KOPT-K1 (cell line): ENCODE data around the gene TEX9.

Source experiments
- H3K27ac ChIP-seq: fragments of 200-600 bp; sonication (generic); 2 replicates; pipeline ENCODE4 v1.5.1; 2016; ENCODE audit warnings: antibody characterized with exemption, mild to moderate bottlenecking, low read depth, low read length; ENCODE audit not compliant: poor library complexity, severe bottlenecking
- H3K36me3 ChIP-seq: fragments of 200-600 bp; sonication (generic); 2 replicates; pipeline ENCODE4 v1.5.1; 2017; ENCODE audit warnings: antibody characterized with exemption, mild to moderate bottlenecking, low read length, moderate library complexity; ENCODE audit not compliant: insufficient read depth
- H3K9me3 ChIP-seq: fragments of 200-600 bp; sonication (generic); 2 replicates; pipeline ENCODE4 v1.5.1; 2017; ENCODE audit warnings: antibody characterized with exemption, low read length, mild to moderate bottlenecking; ENCODE audit not compliant: insufficient read depth, poor library complexity, severe bottlenecking

The TEX9 gene

DNA sequence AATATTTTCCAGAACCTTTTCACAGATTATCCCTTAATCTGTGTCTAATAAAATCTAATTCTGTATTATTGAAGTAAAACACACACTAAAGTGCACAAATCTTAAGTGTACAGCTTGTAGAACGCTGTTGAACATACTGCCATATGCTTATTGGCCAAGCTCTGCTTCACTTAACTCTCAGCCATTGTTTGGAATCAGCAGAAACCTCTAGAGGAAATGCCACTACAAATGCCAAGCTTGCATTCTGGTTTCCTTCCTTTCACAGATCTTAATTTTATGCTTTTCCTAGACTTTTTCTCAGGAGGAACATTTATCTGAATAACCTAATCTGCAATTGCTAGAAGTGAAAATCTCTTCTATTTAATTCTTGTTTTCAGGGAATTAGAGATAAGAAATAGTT, 89.6 kb downstream of the TEX9 start:
- H3K27ac ChIP-seq = no peak overlapping the region
- H3K9me3 ChIP-seq = no peaks in the 10 kb centered on the region
- no peaks in the 10 kb centered on the region for H3K36me3 ChIP-seq

DNA sequence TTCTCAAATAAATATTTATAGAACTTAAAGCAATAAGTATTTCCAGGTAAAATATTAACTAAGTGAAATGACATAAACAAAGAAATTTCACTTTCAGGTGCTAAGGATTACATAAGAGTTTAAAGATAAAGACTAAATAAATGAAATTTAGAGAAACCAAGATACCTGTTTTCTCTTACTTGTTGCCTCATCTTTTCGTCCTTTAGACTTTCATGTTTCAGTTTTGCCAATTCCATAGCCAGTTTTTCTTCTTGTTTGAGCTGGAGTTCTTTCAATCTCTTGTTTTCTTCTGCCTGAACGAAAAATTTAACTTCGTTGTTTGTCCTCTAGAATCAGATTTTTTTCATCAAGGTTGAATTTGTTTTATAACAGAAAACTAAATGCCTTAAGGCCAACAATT, 91.0 kb downstream of the TEX9 start:
- Histone ChIP-seq H3K36me3 (no peaks in the 10 kb centered on the region), H3K27ac (no peak overlapping the region), H3K9me3 (no peaks in the 10 kb centered on the region)

DNA sequence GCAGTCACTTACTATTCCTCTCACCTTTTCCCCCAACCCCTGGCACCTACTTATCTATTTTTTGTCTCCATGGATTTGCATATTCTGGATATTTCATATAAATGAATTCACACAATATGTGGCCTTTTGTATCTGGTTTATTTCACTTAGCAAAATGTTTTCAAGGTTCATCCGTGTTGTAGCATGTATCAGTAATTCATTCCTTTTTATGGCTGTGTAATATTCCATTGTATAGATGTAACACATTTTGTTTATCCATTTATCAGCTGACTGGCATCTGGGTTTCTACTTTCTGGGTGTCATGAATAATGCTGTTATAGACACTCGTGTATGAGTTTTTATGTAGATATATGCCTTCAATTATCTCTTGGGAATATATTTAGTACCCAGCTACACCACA, 93.9 kb downstream of the TEX9 start:
- no peaks in the 10 kb centered on the region for H3K9me3 ChIP-seq
- no peak overlapping the region for H3K27ac ChIP-seq
- H3K36me3 ChIP-seq = no peaks in the 10 kb centered on the region

DNA sequence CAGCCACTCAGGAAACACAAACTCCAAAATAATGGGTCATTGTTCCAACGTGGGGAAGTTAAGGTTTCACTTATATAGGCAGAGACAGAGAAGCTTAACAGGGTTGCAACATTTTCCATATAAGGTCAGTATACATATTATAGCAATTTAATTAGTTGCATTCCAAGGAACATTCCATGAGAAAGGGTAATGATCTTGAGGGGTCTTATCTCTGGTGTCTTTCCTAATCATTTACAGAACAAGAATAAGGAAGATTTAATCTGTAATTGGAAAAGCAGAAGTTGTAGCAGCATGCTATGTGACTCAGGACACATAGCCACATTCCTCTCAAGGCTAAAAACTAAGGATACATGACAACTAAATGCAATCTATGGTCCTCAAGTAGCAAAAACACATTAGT, 94.8 kb downstream of the TEX9 start:
- Histone ChIP-seq H3K9me3 (no peaks in the 10 kb centered on the region), H3K27ac (no peak overlapping the region), H3K36me3 (no peaks in the 10 kb centered on the region)

DNA sequence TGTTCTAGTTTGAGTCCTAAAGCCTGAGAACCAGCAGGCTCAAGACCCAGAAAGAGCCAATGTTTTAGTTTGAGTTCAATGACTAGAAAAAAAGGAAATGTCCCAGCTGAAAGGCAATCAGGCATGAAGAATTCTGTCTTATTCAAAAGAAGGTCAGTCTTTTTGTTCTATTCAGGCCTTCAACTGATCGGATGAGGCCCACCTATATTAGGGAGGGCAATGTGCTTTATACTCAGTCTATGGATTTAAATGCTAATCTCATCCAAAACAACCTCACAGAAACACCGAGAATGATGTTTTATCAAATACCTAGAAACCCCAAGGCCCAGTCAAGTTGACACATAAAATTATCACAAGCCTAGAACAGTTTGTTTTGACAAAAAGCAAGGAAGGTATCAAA, 95.7 kb downstream of the TEX9 start:
- Histone ChIP-seq H3K9me3 (no peaks in the 10 kb centered on the region), H3K36me3 (no peaks in the 10 kb centered on the region), H3K27ac (no peak overlapping the region)

DNA sequence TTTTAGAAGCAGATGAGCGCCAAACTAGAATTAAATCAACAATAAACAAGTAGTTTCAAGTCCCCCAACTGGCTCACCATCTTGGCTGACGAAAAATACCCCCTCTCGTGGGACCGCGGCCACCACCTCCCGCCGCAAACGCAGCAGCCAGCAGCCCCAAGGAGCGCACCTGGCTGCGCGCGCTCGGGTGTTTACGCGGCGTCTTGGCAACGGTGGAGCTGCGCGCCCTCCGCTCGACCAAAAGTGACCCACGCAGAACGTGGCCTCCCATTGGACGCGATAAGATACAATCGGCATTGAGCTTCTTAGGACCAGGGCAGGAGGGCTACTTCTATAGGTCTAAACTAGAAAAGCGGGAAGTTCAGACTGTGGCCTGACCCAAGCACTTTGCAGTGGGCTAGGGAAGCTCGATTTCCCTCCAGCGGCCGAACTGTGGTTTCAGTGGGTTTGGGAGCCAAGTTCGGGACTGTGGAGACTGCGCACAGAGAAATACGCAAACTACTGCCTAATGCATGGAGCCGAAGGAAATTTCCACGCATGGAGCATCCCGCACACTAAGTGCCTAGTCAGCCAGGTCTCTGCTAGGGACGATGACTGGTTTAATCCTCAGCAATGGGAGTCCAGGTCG, 99.8 kb downstream of the TEX9 start, which contains the start of gene MNS1:
TSS of gene MNS1 (minus strand) at position 245 of the 628 bp plus-strand sequence. CDS start at position 80, 165 bp downstream.
- H3K36me3 ChIP-seq = no peaks in the 10 kb centered on the region
- no peaks in the 10 kb centered on the region for H3K9me3 ChIP-seq
- H3K27ac ChIP-seq = peak within 1 kb of the TSS; percentile 38

DNA sequence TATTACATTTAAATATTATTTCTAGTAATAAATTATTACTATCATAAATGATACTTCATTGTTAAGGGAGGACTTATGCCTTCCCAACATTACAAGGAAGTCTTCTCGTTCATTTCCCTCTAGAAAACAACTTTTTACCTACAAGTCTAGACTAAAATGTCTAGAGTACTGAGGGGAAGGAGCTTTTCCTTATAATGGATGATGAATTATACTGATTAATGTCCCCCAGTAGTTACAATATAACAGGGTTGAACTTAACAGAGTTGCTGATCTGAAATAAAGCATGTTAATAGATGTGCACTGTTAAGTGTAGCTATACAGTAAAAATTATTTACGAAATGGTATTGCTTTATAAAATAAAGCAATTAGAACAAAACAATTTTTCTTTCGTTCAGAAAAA, 102.4 kb downstream of the TEX9 start:
- Histone ChIP-seq H3K27ac (peak overlapping the region; percentile 62), H3K36me3 (no peaks in the 10 kb centered on the region), H3K9me3 (no peaks in the 10 kb centered on the region)

DNA sequence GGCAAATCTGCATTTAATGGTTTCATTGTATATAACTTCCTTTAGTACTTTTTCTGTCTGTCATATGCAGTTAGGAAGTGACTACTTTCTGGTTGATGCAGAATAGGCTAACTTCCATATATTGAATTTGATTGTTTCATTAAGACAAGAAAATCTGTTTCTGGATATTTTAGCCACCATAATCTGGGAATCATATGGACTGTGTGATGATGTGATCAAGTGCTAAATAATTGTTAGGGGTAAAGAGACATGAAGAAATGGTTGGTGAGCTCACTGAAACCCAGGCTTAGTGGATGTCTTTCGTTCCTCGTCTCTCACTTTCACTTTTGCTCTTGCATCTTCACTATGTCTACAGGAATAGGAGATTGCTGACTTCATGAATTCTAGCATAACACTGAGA, 103.2 kb downstream of the TEX9 start:
- peak overlapping the region; percentile 62 for H3K27ac ChIP-seq

DNA sequence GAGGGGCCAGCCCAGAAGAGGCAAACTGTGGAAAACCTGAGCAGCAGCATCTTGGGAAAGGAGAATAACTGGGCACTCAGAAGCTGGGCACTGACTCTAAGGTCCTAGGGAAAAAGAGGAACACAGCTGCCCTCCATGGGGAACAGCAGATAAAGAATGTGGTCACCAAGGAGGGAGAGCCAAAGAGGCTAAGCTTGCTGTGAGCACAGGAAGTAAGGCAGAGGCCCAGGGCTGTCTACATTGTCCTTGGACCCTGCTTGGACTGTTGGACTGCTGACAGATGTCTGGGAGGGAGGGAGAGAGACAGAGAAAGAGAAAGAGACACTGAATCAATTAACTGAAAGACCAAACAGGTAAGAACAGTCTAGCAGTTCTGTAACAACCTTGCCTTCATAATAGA, 104.3 kb downstream of the TEX9 start:
- Histone ChIP-seq H3K9me3 (no peaks in the 10 kb centered on the region), H3K27ac (no peak overlapping the region), H3K36me3 (no peaks in the 10 kb centered on the region)

More for the DNA sequence above, 103.2 kb downstream of the TEX9 start:
- Histone ChIP-seq H3K9me3 (no peaks in the 10 kb centered on the region), H3K36me3 (no peaks in the 10 kb centered on the region)

DNA sequence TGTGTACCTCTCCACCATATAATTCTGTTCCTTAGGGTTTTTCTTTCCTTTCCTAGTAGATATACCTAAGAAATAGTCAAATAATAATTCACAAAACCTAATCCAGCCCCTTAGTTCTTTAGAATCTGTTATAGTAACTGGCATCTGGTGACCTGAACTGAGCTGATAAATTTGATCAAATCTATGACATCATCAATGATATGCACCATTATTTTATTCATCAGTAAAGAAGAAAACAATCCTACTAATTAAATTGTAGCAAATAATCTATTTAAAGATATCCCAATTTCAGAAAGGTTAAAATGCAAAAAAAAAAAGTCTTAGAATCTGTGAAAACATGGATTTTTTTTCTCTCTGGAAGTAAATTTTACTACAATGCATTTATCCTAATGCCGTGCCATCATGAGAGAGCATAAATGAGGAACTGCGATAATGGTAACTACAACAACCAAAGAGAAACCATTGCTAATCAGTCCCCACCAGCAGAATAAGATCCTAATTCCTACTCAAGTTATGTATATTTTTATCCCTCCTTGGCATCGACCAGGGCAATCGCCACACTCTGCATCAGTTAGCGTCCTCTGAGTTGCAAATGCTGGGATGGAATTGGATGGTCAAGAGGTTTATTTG, 106.3 kb downstream of the TEX9 start:
- Histone ChIP-seq H3K27ac (no peak overlapping the region), H3K9me3 (no peaks in the 10 kb centered on the region), H3K36me3 (no peaks in the 10 kb centered on the region)

DNA sequence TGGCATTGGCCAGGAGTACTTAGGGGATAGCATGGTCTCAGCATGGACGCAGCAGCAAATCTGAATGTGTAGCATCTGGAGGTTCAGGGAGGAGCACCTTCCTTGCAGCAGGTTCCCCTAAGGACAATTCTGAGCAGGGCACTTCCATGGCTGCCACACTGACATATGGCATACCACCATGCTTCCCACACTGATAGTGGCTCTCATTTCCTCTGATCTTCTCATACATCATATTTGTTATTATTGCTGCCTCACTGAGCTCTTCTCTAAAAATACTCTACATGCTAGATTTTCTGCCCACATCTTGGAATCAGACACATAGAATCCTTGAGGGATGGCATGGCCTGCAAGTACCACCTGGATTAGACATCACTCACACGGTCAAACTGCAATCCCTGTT, 107.1 kb downstream of the TEX9 start:
- no peaks in the 10 kb centered on the region for H3K36me3 ChIP-seq

DNA sequence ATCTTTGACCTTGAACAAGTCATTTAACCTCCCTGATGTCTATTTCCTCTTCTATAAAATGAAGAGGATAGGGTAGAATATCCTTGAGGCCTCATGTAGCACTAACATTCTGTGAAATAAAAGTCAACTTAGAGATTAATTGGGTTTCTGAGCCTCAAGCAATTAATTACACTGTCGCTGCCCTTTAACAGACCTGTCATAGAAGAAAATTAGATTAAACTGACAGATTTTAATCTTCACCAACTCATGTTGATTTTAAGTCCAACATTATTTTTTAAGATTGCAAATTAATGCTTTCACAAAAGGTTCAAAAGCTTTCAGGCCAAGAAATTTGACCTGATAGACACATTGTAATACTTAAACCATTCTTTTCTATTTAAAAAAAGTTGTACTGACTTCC, 107.8 kb downstream of the TEX9 start:
- Histone ChIP-seq H3K9me3 (peaks cover 2% of the 10 kb centered on the region), H3K27ac (no peak overlapping the region), H3K36me3 (no peaks in the 10 kb centered on the region)

More for the DNA sequence above, 107.1 kb downstream of the TEX9 start:
- H3K27ac ChIP-seq = no peak overlapping the region
- H3K9me3 ChIP-seq = no peaks in the 10 kb centered on the region

DNA sequence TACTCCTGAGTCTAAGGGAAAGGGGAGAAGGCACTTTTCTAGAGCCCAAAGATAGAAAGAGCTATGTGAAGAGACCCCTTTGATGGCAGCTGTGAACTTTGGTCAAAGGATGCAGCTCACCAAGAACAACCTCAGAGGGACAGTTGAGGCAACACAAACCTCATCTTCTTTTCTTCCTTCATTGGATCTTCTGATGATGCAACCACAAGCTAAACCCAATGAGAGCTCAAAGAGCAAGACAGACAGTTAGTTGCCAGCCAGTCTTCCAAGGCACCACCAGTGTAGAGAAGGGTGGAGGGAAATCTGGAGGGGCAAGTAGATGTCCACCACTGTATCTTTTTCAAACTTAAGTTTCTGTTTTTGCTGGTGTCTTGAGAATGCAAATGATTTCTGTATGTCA, 110.1 kb downstream of the TEX9 start:
- Histone ChIP-seq H3K36me3 (no peaks in the 10 kb centered on the region), H3K9me3 (peaks cover 15% of the 10 kb centered on the region), H3K27ac (no peak overlapping the region)
